Measurements from ENCODE around the gene FSTL4. TPM values are rescaled to one million over a fixed set of nuclear protein-coding genes. Genes with fewer than 3 reads are reported as not detected.

FSTL4 gene
- total RNA-seq, 2 donors from 2014 or later: 0.32 to 0.89 TPM

- no peaks in the 10 kb centered on the region for H3K4me1 ChIP-seq
- H3K36me3 ChIP-seq: no peaks in the 10 kb centered on the region
- intact Hi-C loops (cut with DNase I): no loop called here
- no peaks in the 10 kb centered on the region for H3K9me3 ChIP-seq
- no peak overlapping the region for H3K4me3 ChIP-seq
- H3K27ac ChIP-seq: no peak overlapping the region
- H3K9ac ChIP-seq (ENCODE audit: low read depth in 2 of 2, low read length in 2 of 2): no peak overlapping the region
- DNase-seq: no peak
- TF ChIP-seq CTCF (IDR thresholded peaks at IDR 0.05): no peak
- H3K27me3 ChIP-seq: no peaks in the 10 kb centered on the region
Measured at GRCh38 chr5:133595465-133595864, 16.9 kb downstream of the FSTL4 start.

GRCh38 chr5:133589286-133589685 lies 23.1 kb downstream of the FSTL4 start:
- no peak for DNase-seq
- Histone ChIP-seq H3K27ac (no peak overlapping the region), H3K36me3 (no peaks in the 10 kb centered on the region), H3K9ac (ENCODE audit: low read depth in 2 of 2, low read length in 2 of 2) (no peak overlapping the region), H3K4me1 (no peaks in the 10 kb centered on the region), H3K27me3 (no peaks in the 10 kb centered on the region), H3K9me3 (no peaks in the 10 kb centered on the region), H3K4me3 (no peak overlapping the region)
- no peak for TF ChIP-seq CTCF (IDR thresholded peaks at IDR 0.05)
- intact Hi-C loops (cut with DNase I): no loop called here

- H3K4me3 ChIP-seq: no peak overlapping the region
- no peaks in the 10 kb centered on the region for H3K9me3 ChIP-seq
- no peak for DNase-seq
- no peak overlapping the region for H3K27ac ChIP-seq
- H3K4me1 ChIP-seq: no peaks in the 10 kb centered on the region
- intact Hi-C loops (cut with DNase I): no loop called here
- no peaks in the 10 kb centered on the region for H3K27me3 ChIP-seq
- TF ChIP-seq CTCF (IDR thresholded peaks at IDR 0.05): no peak
- H3K36me3 ChIP-seq: no peaks in the 10 kb centered on the region
- H3K9ac ChIP-seq (ENCODE audit: low read depth in 2 of 2, low read length in 2 of 2): no peak overlapping the region
Measured at GRCh38 chr5:133582971-133583370, 29.4 kb downstream of the FSTL4 start.

GRCh38 chr5:133581918-133582317 lies 30.4 kb downstream of the FSTL4 start:
- H3K4me1 ChIP-seq: no peaks in the 10 kb centered on the region
- H3K4me3 ChIP-seq: no peak overlapping the region
- no peaks in the 10 kb centered on the region for H3K36me3 ChIP-seq
- H3K9me3 ChIP-seq: no peaks in the 10 kb centered on the region
- H3K27ac ChIP-seq: no peak overlapping the region
- no peak for DNase-seq
- no peaks in the 10 kb centered on the region for H3K27me3 ChIP-seq
- TF ChIP-seq CTCF (IDR thresholded peaks at IDR 0.05): no peak
- H3K9ac ChIP-seq (ENCODE audit: low read depth in 2 of 2, low read length in 2 of 2): no peak overlapping the region
- intact Hi-C loops (cut with DNase I): no loop called here

- H3K4me1 ChIP-seq: no peaks in the 10 kb centered on the region
- TF ChIP-seq CTCF (IDR thresholded peaks at IDR 0.05): no peak
- H3K4me3 ChIP-seq: no peak overlapping the region
- no peak for DNase-seq
- no peak overlapping the region for H3K27ac ChIP-seq
- H3K9ac ChIP-seq (ENCODE audit: low read depth in 2 of 2, low read length in 2 of 2): no peak overlapping the region
- no peaks in the 10 kb centered on the region for H3K9me3 ChIP-seq
- H3K27me3 ChIP-seq: no peaks in the 10 kb centered on the region
- intact Hi-C loops (cut with DNase I): no loop called here
- H3K36me3 ChIP-seq: no peaks in the 10 kb centered on the region
Measured at GRCh38 chr5:133581348-133581747, 31.0 kb downstream of the FSTL4 start.

GRCh38 chr5:133580618-133581017 lies 31.7 kb downstream of the FSTL4 start:
- DNase-seq: no peak
- H3K9ac ChIP-seq (ENCODE audit: low read depth in 2 of 2, low read length in 2 of 2): no peak overlapping the region
- intact Hi-C loops (cut with DNase I): no loop called here
- H3K4me3 ChIP-seq: no peak overlapping the region
- no peaks in the 10 kb centered on the region for H3K27me3 ChIP-seq
- TF ChIP-seq CTCF (IDR thresholded peaks at IDR 0.05): no peak
- no peaks in the 10 kb centered on the region for H3K4me1 ChIP-seq
- H3K27ac ChIP-seq: no peak overlapping the region
- H3K9me3 ChIP-seq: no peaks in the 10 kb centered on the region
- no peaks in the 10 kb centered on the region for H3K36me3 ChIP-seq

Measured in colonic mucosa (tissue), 4 donors.